HepG2 (cell line): ENCODE data around the gene C20orf204. TPM values are rescaled to one million over a fixed set of nuclear protein-coding genes. Genes with fewer than 3 reads are reported as not detected.

Experiments
- AGO2 ChIP-seq: fragments of 200-400 bp; formaldehyde crosslinking; optimal IDR thresholded peaks from 2 replicates; pipeline ENCODE3; 2017; ENCODE audit warnings: mild to moderate bottlenecking, low read depth, low read length, moderate library complexity
- FOXO1 ChIP-seq: sonication (generic); formaldehyde crosslinking; IDR thresholded peaks from 2 replicates; pipeline ENCODE4 v1.4.0; 2020; ENCODE audit warnings: missing genetic modification reagents
- MAZ ChIP-seq, 2 experiments: sonication (generic) in 1 of 2; formaldehyde crosslinking in 1 of 2; IDR thresholded peaks; 2 replicates each; pipeline versions ENCODE4 v1.5.0 to v1.6.1; 2012 to 2020; ENCODE audit warnings: low read depth in 2 of 2, mild to moderate bottlenecking in 2 of 2, borderline replicate concordance in 1 of 2, improper control_type of control experiment in 1 of 2, low read length in 1 of 2, missing genetic modification reagents in 1 of 2, moderate library complexity in 1 of 2
- PPARG ChIP-seq: conservative IDR thresholded peaks from 2 replicates; pipeline ENCODE4 v1.6.1; 2016; ENCODE audit warnings: missing biosample characterization, missing genetic modification reagents
- RCOR2 ChIP-seq: IDR thresholded peaks from 2 replicates; pipeline ENCODE4 v1.6.1; 2016; ENCODE audit warnings: missing biosample characterization, missing genetic modification reagents
- SAP130 ChIP-seq: IDR thresholded peaks from 2 replicates; pipeline ENCODE4 v1.6.1; 2016; ENCODE audit warnings: low read depth
- ZFX ChIP-seq: sonication (generic); formaldehyde crosslinking; IDR thresholded peaks from 2 replicates; pipeline ENCODE4 v1.4.0; 2020; ENCODE audit warnings: mild to moderate bottlenecking, low read depth, missing genetic modification reagents, moderate library complexity
- ZNF558 ChIP-seq: sonication (generic); formaldehyde crosslinking; IDR thresholded peaks from 2 replicates; pipeline ENCODE4 v1.9.0; 2022; ENCODE audit warnings: mild to moderate bottlenecking, missing genetic modification reagents, borderline replicate concordance
- polyA plus RNA-seq, 8 experiments: library from polyadenylated mRNA; depleted of rRNA in 3 of 8; stranded (reverse) in 7 of 8; unstranded in 1 of 8; fragments of >200 nt; fragmentation: Illumina TruSeq in 4 of 8; extraction: Trizol in 4 of 8; gene quantifications; 2 replicates each; pipeline versions ENCODE4 v1.2.1 to v1.2.3, GENCODE V29; 2011 to 2016; ENCODE audit warnings: low read depth in 4 of 8, missing spikeins in 1 of 8, mixed read lengths in 1 of 8; ENCODE audit not compliant: insufficient read depth in 1 of 8
- total RNA-seq, 5 experiments: library from RNA; depleted of rRNA; stranded (reverse); fragments of >200 nt; fragmentation: Illumina TruSeq; extraction: Trizol; gene quantifications; 2 replicates each; pipeline ENCODE4 v1.2.3, GENCODE V29; 2016; ENCODE audit warnings: low read depth in 1 of 5
- TF ChIP-seq, protein P1 (sequence below): sonication (generic); formaldehyde crosslinking; IDR thresholded peaks from 2 replicates; pipeline ENCODE4 v1.5.1; 2020; ENCODE audit warnings: mild to moderate bottlenecking, missing genetic modification reagents, moderate library complexity
- TF ChIP-seq, protein P2 (sequence below): sonication (generic); formaldehyde crosslinking; IDR thresholded peaks from 2 replicates; pipeline ENCODE4 v1.9.0; 2021; ENCODE audit warnings: mild to moderate bottlenecking, missing genetic modification reagents
- TF ChIP-seq, protein P3 (sequence below): sonication (generic); formaldehyde crosslinking; conservative IDR thresholded peaks from 2 replicates; pipeline ENCODE4 v1.4.0; 2020; ENCODE audit warnings: mild to moderate bottlenecking, missing genetic modification reagents, moderate library complexity
- TF ChIP-seq, protein P4 (sequence below): IDR thresholded peaks from 2 replicates; pipeline ENCODE4 v1.6.1; 2016; ENCODE audit warnings: missing genetic modification reagents, missing compliant biosample characterization

The C20orf204 gene
- total and polyA plus RNA-seq, 2 of the 13 experiments (the other 11 are each of a cell fraction or from before 2014, with no cell fraction given): 22.1 to 80.0 TPM

DNA sequence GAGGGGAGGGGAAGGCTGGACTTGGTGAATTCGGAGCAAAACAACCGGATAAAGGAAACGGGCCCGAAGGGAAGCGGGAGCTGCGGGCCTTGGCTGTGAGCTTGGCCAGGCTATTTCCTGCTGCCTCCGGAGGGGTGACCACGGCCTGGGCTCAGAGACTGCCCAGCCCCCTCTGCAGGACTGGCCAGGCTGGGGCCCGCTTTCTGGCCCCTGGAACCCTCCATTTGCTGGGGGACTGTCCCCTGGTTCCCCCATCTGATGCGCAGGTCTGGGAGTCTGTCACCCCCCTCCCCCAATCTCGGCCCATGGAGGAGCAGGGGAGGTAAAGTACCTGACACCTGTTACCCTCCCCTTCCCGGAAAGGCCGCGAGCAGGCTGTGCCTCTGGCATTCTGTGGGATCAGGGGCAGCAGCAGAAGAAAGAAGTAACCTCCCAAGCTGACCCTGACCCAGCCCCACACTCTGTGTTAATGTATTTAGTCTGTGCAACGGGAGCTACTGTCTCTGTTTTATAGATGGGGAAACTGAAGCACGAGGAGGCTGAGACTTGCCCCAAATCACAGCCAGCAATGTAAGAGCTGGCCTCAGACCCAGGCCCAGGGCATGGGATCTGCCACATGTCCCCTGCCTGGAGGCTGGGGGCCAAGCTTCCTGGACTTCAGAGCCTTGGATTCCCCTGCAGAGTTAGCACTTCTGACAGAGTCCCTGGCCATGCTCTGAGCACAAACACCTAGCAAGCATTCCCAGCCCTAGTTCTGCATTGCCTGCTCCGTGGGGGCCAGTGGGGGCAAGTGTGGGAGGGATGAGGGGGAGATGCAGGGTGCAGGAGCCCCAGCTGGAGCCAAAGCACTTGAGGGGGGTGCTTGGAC, 3.5 kb downstream of the C20orf204 start (continued):
- TF ChIP-seq, protein P1, sequence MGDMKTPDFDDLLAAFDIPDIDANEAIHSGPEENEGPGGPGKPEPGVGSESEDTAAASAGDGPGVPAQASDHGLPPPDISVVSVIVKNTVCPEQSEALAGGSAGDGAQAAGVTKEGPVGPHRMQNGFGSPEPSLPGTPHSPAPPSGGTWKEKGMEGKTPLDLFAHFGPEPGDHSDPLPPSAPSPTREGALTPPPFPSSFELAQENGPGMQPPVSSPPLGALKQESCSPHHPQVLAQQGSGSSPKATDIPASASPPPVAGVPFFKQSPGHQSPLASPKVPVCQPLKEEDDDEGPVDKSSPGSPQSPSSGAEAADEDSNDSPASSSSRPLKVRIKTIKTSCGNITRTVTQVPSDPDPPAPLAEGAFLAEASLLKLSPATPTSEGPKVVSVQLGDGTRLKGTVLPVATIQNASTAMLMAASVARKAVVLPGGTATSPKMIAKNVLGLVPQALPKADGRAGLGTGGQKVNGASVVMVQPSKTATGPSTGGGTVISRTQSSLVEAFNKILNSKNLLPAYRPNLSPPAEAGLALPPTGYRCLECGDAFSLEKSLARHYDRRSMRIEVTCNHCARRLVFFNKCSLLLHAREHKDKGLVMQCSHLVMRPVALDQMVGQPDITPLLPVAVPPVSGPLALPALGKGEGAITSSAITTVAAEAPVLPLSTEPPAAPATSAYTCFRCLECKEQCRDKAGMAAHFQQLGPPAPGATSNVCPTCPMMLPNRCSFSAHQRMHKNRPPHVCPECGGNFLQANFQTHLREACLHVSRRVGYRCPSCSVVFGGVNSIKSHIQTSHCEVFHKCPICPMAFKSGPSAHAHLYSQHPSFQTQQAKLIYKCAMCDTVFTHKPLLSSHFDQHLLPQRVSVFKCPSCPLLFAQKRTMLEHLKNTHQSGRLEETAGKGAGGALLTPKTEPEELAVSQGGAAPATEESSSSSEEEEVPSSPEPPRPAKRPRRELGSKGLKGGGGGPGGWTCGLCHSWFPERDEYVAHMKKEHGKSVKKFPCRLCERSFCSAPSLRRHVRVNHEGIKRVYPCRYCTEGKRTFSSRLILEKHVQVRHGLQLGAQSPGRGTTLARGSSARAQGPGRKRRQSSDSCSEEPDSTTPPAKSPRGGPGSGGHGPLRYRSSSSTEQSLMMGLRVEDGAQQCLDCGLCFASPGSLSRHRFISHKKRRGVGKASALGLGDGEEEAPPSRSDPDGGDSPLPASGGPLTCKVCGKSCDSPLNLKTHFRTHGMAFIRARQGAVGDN (CRISPR knock-in tag): peak; percentile 38; the same call in 1 of the 2 replicates
- TF ChIP-seq, protein P2, sequence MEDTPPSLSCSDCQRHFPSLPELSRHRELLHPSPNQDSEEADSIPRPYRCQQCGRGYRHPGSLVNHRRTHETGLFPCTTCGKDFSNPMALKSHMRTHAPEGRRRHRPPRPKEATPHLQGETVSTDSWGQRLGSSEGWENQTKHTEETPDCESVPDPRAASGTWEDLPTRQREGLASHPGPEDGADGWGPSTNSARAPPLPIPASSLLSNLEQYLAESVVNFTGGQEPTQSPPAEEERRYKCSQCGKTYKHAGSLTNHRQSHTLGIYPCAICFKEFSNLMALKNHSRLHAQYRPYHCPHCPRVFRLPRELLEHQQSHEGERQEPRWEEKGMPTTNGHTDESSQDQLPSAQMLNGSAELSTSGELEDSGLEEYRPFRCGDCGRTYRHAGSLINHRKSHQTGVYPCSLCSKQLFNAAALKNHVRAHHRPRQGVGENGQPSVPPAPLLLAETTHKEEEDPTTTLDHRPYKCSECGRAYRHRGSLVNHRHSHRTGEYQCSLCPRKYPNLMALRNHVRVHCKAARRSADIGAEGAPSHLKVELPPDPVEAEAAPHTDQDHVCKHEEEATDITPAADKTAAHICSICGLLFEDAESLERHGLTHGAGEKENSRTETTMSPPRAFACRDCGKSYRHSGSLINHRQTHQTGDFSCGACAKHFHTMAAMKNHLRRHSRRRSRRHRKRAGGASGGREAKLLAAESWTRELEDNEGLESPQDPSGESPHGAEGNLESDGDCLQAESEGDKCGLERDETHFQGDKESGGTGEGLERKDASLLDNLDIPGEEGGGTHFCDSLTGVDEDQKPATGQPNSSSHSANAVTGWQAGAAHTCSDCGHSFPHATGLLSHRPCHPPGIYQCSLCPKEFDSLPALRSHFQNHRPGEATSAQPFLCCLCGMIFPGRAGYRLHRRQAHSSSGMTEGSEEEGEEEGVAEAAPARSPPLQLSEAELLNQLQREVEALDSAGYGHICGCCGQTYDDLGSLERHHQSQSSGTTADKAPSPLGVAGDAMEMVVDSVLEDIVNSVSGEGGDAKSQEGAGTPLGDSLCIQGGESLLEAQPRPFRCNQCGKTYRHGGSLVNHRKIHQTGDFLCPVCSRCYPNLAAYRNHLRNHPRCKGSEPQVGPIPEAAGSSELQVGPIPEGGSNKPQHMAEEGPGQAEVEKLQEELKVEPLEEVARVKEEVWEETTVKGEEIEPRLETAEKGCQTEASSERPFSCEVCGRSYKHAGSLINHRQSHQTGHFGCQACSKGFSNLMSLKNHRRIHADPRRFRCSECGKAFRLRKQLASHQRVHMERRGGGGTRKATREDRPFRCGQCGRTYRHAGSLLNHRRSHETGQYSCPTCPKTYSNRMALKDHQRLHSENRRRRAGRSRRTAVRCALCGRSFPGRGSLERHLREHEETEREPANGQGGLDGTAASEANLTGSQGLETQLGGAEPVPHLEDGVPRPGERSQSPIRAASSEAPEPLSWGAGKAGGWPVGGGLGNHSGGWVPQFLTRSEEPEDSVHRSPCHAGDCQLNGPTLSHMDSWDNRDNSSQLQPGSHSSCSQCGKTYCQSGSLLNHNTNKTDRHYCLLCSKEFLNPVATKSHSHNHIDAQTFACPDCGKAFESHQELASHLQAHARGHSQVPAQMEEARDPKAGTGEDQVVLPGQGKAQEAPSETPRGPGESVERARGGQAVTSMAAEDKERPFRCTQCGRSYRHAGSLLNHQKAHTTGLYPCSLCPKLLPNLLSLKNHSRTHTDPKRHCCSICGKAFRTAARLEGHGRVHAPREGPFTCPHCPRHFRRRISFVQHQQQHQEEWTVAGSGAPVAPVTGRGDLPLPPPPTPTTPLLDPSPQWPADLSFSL: peak; percentile 46
- TF ChIP-seq, protein P3, sequence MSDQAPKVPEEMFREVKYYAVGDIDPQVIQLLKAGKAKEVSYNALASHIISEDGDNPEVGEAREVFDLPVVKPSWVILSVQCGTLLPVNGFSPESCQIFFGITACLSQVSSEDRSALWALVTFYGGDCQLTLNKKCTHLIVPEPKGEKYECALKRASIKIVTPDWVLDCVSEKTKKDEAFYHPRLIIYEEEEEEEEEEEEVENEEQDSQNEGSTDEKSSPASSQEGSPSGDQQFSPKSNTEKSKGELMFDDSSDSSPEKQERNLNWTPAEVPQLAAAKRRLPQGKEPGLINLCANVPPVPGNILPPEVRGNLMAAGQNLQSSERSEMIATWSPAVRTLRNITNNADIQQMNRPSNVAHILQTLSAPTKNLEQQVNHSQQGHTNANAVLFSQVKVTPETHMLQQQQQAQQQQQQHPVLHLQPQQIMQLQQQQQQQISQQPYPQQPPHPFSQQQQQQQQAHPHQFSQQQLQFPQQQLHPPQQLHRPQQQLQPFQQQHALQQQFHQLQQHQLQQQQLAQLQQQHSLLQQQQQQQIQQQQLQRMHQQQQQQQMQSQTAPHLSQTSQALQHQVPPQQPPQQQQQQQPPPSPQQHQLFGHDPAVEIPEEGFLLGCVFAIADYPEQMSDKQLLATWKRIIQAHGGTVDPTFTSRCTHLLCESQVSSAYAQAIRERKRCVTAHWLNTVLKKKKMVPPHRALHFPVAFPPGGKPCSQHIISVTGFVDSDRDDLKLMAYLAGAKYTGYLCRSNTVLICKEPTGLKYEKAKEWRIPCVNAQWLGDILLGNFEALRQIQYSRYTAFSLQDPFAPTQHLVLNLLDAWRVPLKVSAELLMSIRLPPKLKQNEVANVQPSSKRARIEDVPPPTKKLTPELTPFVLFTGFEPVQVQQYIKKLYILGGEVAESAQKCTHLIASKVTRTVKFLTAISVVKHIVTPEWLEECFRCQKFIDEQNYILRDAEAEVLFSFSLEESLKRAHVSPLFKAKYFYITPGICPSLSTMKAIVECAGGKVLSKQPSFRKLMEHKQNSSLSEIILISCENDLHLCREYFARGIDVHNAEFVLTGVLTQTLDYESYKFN (CRISPR knock-in tag): peak; percentile 9; the same call in 1 of the 2 replicates
- TF ChIP-seq, protein P4, sequence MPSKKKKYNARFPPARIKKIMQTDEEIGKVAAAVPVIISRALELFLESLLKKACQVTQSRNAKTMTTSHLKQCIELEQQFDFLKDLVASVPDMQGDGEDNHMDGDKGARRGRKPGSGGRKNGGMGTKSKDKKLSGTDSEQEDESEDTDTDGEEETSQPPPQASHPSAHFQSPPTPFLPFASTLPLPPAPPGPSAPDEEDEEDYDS: peak; percentile 29; the same call in 1 of the 2 replicates
- TF ChIP-seq PPARG (CRISPR knock-in tag) (no peak), AGO2 (peak; percentile 38), SAP130 (peak; percentile 14; the same call in 1 of the 2 replicates), FOXO1 (no peak), ZNF558 (CRISPR knock-in tag) (0 out of 2 replicates have a peak, but pooled peaks have one; percentile 12), RCOR2 (no peak), ZFX (CRISPR knock-in tag) (0 out of 2 replicates have a peak, but pooled peaks have one; percentile 3), MAZ (IDR thresholded peaks at IDR 0.05; ENCODE audit: borderline replicate concordance, low read depth, low read length) (peak; percentile 36; the same call in 1 of the 2 replicates), MAZ (CRISPR knock-in tag; IDR thresholded peaks at IDR 0.05; ENCODE audit: low read depth) (no peak)
